Measurements from ENCODE around the gene SOCS2.

Gene SOCS2

GRCh38 chr12:93571925-93572711 lies at the start of gene SOCS2:
Gene SOCS2, plus strand, starts transcription at chr12:93572675. Its CDS starts 223 bp downstream, at chr12:93572898.
- TF ChIP-seq ZNF274 (IDR thresholded peaks at IDR 0.05; ENCODE audit: low read depth, low read length) (no peak), SUZ12 (IDR thresholded peaks at IDR 0.05; ENCODE audit: extremely low read depth, insufficient read depth, insufficient read length) (no peak), YY1 (IDR thresholded peaks at IDR 0.05; ENCODE audit: insufficient read depth, insufficient read length) (no peak)
- no peaks in the 10 kb centered on the region for H3K9me3 ChIP-seq (ENCODE audit: insufficient read depth, low read length)
- peak; percentile 28 for DNase-seq (ENCODE audit: low read depth, low spot score)
- H3K4me3 ChIP-seq (ENCODE audit: insufficient read length, low read depth): peak within 1 kb of the TSS; percentile 71
- peaks cover 3% of the 10 kb centered on the region for H3K27me3 ChIP-seq (ENCODE audit: insufficient read depth, insufficient read length)
- peak within 1 kb of the TSS; percentile 82 for H3K9ac ChIP-seq (ENCODE audit: insufficient read length, low read depth)
- H3K4me1 ChIP-seq (ENCODE audit: insufficient read depth, insufficient read length): peaks cover 2% of the 10 kb centered on the region
- H3K36me3 ChIP-seq (ENCODE audit: insufficient read depth, insufficient read length, low read length): peaks cover 29% of the 10 kb centered on the region

GRCh38 chr12:93524386-93525133 lies 47.9 kb upstream of the SOCS2 start:
- no peaks in the 10 kb centered on the region for H3K9me3 ChIP-seq (ENCODE audit: insufficient read depth, low read length)
- no peak overlapping the region for H3K9ac ChIP-seq (ENCODE audit: insufficient read length, low read depth)
- no peaks in the 10 kb centered on the region for H3K36me3 ChIP-seq (ENCODE audit: insufficient read depth, insufficient read length, low read length)
- DNase-seq (ENCODE audit: low read depth, low spot score): no peak
- no peak overlapping the region for H3K4me3 ChIP-seq (ENCODE audit: insufficient read length, low read depth)
- TF ChIP-seq ZNF274 (IDR thresholded peaks at IDR 0.05; ENCODE audit: low read depth, low read length): no peak
- no peak for TF ChIP-seq YY1 (IDR thresholded peaks at IDR 0.05; ENCODE audit: insufficient read depth, insufficient read length)
- no peak for TF ChIP-seq SUZ12 (IDR thresholded peaks at IDR 0.05; ENCODE audit: extremely low read depth, insufficient read depth, insufficient read length)
- no peaks in the 10 kb centered on the region for H3K27me3 ChIP-seq (ENCODE audit: insufficient read depth, insufficient read length)
- no peaks in the 10 kb centered on the region for H3K4me1 ChIP-seq (ENCODE audit: insufficient read depth, insufficient read length)

GRCh38 chr12:93526786-93527428 lies 45.6 kb upstream of the SOCS2 start:
- no peak overlapping the region for H3K4me3 ChIP-seq (ENCODE audit: insufficient read length, low read depth)
- no peaks in the 10 kb centered on the region for H3K36me3 ChIP-seq (ENCODE audit: insufficient read depth, insufficient read length, low read length)
- no peak for TF ChIP-seq YY1 (IDR thresholded peaks at IDR 0.05; ENCODE audit: insufficient read depth, insufficient read length)
- TF ChIP-seq SUZ12 (IDR thresholded peaks at IDR 0.05; ENCODE audit: extremely low read depth, insufficient read depth, insufficient read length): no peak
- no peak overlapping the region for H3K9ac ChIP-seq (ENCODE audit: insufficient read length, low read depth)
- H3K27me3 ChIP-seq (ENCODE audit: insufficient read depth, insufficient read length): no peaks in the 10 kb centered on the region
- DNase-seq (ENCODE audit: low read depth, low spot score): no peak
- no peaks in the 10 kb centered on the region for H3K4me1 ChIP-seq (ENCODE audit: insufficient read depth, insufficient read length)
- H3K9me3 ChIP-seq (ENCODE audit: insufficient read depth, low read length): no peaks in the 10 kb centered on the region

GRCh38 chr12:93530358-93530757 lies 42.1 kb upstream of the SOCS2 start:
- no peaks in the 10 kb centered on the region for H3K36me3 ChIP-seq (ENCODE audit: insufficient read depth, insufficient read length, low read length)
- H3K4me3 ChIP-seq (ENCODE audit: insufficient read length, low read depth): no peak overlapping the region
- H3K27me3 ChIP-seq (ENCODE audit: insufficient read depth, insufficient read length): no peaks in the 10 kb centered on the region
- DNase-seq (ENCODE audit: low read depth, low spot score): no peak
- no peak overlapping the region for H3K9ac ChIP-seq (ENCODE audit: insufficient read length, low read depth)
- no peaks in the 10 kb centered on the region for H3K9me3 ChIP-seq (ENCODE audit: insufficient read depth, low read length)
- H3K4me1 ChIP-seq (ENCODE audit: insufficient read depth, insufficient read length): no peaks in the 10 kb centered on the region
- TF ChIP-seq YY1 (IDR thresholded peaks at IDR 0.05; ENCODE audit: insufficient read depth, insufficient read length) (no peak), ZNF274 (IDR thresholded peaks at IDR 0.05; ENCODE audit: low read depth, low read length) (no peak), SUZ12 (IDR thresholded peaks at IDR 0.05; ENCODE audit: extremely low read depth, insufficient read depth, insufficient read length) (no peak)

GRCh38 chr12:93533310-93533709 lies 39.2 kb upstream of the SOCS2 start:
- Histone ChIP-seq H3K27me3 (ENCODE audit: insufficient read depth, insufficient read length) (no peaks in the 10 kb centered on the region), H3K9me3 (ENCODE audit: insufficient read depth, low read length) (no peaks in the 10 kb centered on the region), H3K9ac (ENCODE audit: insufficient read length, low read depth) (no peak overlapping the region), H3K4me1 (ENCODE audit: insufficient read depth, insufficient read length) (no peaks in the 10 kb centered on the region), H3K4me3 (ENCODE audit: insufficient read length, low read depth) (no peak overlapping the region), H3K36me3 (ENCODE audit: insufficient read depth, insufficient read length, low read length) (no peaks in the 10 kb centered on the region)
- no peak for DNase-seq (ENCODE audit: low read depth, low spot score)
- TF ChIP-seq ZNF274 (IDR thresholded peaks at IDR 0.05; ENCODE audit: low read depth, low read length) (no peak), YY1 (IDR thresholded peaks at IDR 0.05; ENCODE audit: insufficient read depth, insufficient read length) (no peak), SUZ12 (IDR thresholded peaks at IDR 0.05; ENCODE audit: extremely low read depth, insufficient read depth, insufficient read length) (no peak)

- Histone ChIP-seq H3K4me3 (ENCODE audit: insufficient read length, low read depth) (no peak overlapping the region), H3K9me3 (ENCODE audit: insufficient read depth, low read length) (no peaks in the 10 kb centered on the region), H3K36me3 (ENCODE audit: insufficient read depth, insufficient read length, low read length) (no peaks in the 10 kb centered on the region), H3K4me1 (ENCODE audit: insufficient read depth, insufficient read length) (no peaks in the 10 kb centered on the region), H3K9ac (ENCODE audit: insufficient read length, low read depth) (no peak overlapping the region), H3K27me3 (ENCODE audit: insufficient read depth, insufficient read length) (no peaks in the 10 kb centered on the region)
- no peak for TF ChIP-seq SUZ12 (IDR thresholded peaks at IDR 0.05; ENCODE audit: extremely low read depth, insufficient read depth, insufficient read length)
- no peak for TF ChIP-seq YY1 (IDR thresholded peaks at IDR 0.05; ENCODE audit: insufficient read depth, insufficient read length)
- no peak for TF ChIP-seq ZNF274 (IDR thresholded peaks at IDR 0.05; ENCODE audit: low read depth, low read length)
- DNase-seq (ENCODE audit: low read depth, low spot score): no peak
Observed at GRCh38 chr12:93536111-93536765, 36.2 kb upstream of the SOCS2 start.
